Activated naive CD8-positive, alpha-beta T cell treated with anti-CD3 and anti-CD28 coated beads for 36 hours (primary cell): ENCODE results near the gene MST1R. TPM values are rescaled to one million over a fixed set of nuclear protein-coding genes. Genes with fewer than 3 reads are reported as not detected.
A peak's percentile ranks its signal among the peaks of the same experiment; 100 is the strongest.
"Not testable (repeated sequence)": the region's sequence is repeated elsewhere in the genome, so short reads cannot be mapped to it uniquely, and the experiment has no call there.

Experiments
- DNase-seq: peaks from one replicate; pipeline ENCODE4 v3.0.0; 2021
- H3K27ac Mint-ChIP-seq: one replicate; pipeline ENCODE4 v1.8.0; 2022; ENCODE audit warnings: mild to moderate bottlenecking, moderate library complexity, mixed read lengths
- H3K27me3 Mint-ChIP-seq: one replicate; pipeline ENCODE4 v1.8.0; 2022; ENCODE audit warnings: mild to moderate bottlenecking, mixed read lengths
- H3K36me3 Mint-ChIP-seq: one replicate; pipeline ENCODE4 v1.8.0; 2021; ENCODE audit warnings: mild to moderate bottlenecking, mixed read lengths
- H3K4me1 Mint-ChIP-seq: one replicate; pipeline ENCODE4 v1.8.0; 2021; ENCODE audit warnings: mixed read lengths
- H3K4me3 Mint-ChIP-seq: one replicate; pipeline ENCODE4 v1.8.0; 2022; ENCODE audit warnings: mild to moderate bottlenecking, moderate library complexity, mixed read lengths
- H3K9me3 Mint-ChIP-seq: one replicate; pipeline ENCODE4 v1.8.0; 2022; ENCODE audit warnings: mixed read lengths
- total RNA-seq, 2 experiments: library from RNA; stranded (reverse); gene quantifications; one replicate each; pipeline ENCODE4 v1.2.3, GENCODE V29; 2021

Gene MST1R
- under 1 TPM; 0.74 to 0.76 TPM for total RNA-seq

DNA sequence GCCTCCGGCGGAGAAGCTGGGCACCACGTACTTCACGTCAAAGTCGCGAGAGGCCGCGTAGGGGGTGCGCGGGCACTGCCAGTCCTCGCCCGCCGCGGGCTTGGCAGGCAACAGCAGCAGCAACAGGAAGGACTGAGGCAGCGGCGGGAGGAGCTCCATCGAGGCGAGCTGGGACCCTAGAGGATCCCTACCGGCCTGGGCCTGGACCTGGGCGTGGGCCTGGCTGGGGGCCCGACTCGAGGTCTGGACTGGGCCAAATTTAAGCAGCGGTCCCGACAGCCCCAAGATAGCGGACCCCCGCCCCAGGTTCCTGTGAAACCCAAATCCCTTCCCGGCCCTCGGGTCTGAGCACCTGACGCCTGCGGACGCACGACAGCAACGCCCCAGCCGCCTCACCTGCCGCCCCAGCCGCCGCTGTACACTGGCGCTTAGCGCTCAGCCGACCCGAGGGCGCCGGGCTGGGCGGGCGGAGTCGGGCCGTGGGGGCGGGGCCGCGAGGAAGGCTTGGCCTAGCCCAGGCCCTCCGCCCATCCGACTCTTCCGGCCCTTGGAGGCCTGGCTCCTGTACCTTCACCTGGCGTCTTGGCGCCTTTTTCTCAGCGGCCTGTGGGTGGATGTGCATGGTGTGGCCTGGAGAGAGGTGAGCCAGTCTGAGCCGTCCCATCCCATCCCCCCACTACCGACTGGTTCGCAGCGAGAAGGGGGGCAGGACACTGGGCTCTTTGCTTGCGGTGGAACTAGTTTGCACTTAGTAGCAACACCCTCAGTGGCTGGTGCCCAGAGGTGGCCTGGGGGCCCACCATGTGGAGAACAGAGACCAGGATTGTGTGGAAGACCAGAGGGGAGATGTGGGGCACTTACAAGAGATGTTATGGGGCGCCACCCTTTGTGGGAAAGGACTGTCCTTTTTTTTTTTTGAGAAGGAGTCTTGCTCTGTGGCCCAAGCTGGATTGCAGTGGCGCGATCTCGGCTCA is at the start of gene MST1R:
Gene MST1R, minus strand, starts transcription at position 423 of the 974 bp plus-strand sequence. Its CDS starts 264 bp downstream, at position 159.
- no peaks in the 10 kb centered on the region for H3K9me3 Mint-ChIP-seq
- H3K4me3 Mint-ChIP-seq, result peak within 1 kb of the TSS; percentile 89
- H3K36me3 Mint-ChIP-seq, result peaks cover 2% of the 10 kb centered on the region
- peak within 1 kb of the TSS; percentile 90 for H3K27ac Mint-ChIP-seq
- peak; percentile 94 for DNase-seq
- H3K27me3 Mint-ChIP-seq, result no peaks in the 10 kb centered on the region
- H3K4me1 Mint-ChIP-seq, result peaks cover 17% of the 10 kb centered on the region

DNA sequence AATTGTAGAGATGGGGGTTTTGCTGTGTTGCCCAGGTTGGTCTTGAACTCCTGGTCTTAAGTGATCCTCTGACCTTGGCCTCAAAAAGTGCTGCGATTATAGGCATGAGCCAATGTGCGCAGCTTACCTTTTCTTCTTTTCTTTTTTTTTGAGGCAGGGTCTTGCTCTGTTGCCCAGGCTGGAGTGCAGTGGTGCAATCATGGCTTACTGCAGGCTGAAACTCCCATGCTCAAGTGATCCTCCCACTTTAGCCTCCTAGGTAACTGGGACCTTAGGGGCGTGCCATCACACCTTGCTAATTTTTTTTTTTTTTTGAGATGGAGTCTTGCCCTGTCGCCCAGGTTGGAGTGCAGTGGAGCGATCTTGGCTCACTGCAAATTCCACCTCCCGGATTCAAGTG is 49.3 kb upstream of the MST1R start:
- Mint-ChIP-seq H3K27ac (no peak overlapping the region), H3K27me3 (no peaks in the 10 kb centered on the region), H3K36me3 (peaks cover 4% of the 10 kb centered on the region), H3K4me1 (peaks cover 22% of the 10 kb centered on the region), H3K4me3 (no peak overlapping the region), H3K9me3 (no peaks in the 10 kb centered on the region)
- DNase-seq, result no peak

DNA sequence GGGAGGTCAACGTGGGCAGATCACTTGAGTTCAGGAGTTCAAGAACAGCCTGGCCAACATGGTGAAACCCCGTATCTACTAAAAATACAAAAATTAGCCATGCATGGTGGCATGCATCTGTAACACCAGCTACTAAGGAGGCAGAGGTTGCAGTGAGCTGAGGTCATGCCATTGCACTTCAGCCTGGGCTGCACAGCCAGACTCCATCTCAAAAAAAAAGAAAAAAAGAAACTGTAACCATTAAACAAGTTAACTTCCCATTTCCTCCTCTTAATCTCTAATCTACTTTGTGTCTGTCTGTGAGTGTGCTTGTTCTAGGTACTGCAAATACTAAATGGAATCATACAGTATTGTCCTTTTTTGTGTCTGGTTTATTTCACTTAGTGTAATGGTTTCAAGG is 39.0 kb upstream of the MST1R start:
- no peak for DNase-seq
- Mint-ChIP-seq H3K4me1 (peaks cover 15% of the 10 kb centered on the region), H3K9me3 (peaks cover 3% of the 10 kb centered on the region), H3K4me3 (no peak overlapping the region), H3K27ac (no peak overlapping the region), H3K36me3 (peaks cover 35% of the 10 kb centered on the region), H3K27me3 (no peaks in the 10 kb centered on the region)

DNA sequence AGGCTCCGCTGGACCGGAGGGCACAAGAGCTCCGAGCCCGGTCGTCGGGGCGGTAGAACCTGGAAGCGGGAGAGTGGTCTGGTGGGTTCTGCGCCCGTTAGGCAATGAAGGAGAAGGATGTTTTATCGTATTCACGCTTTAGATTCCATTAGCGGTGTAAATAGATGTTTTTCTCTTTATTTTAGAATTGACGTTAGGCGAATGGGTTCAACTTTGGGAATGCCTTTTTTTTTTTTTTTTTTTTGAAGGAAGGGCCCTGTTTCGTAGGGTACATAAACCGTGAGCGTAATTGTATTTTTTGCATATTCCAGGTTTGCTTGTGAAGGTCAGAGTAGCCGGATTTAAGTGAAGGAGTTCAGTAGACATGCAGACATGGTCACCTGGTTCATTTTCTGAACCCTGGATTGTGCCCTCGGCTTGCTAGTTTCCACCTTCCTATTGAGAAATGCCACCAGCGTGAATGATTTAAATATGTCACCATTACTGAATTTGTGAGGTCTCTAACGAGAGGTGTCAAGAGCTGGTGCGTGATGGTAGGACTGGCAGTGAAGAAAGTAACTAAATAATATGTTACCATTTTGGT is 37.1 kb upstream of the MST1R start:
- Mint-ChIP-seq H3K9me3 (peaks cover 3% of the 10 kb centered on the region), H3K27ac (peak overlapping the region; percentile 95), H3K27me3 (no peaks in the 10 kb centered on the region), H3K4me1 (peaks cover 8% of the 10 kb centered on the region), H3K4me3 (peak overlapping the region; percentile 95), H3K36me3 (peaks cover 26% of the 10 kb centered on the region)
- DNase-seq, result no peak

DNA sequence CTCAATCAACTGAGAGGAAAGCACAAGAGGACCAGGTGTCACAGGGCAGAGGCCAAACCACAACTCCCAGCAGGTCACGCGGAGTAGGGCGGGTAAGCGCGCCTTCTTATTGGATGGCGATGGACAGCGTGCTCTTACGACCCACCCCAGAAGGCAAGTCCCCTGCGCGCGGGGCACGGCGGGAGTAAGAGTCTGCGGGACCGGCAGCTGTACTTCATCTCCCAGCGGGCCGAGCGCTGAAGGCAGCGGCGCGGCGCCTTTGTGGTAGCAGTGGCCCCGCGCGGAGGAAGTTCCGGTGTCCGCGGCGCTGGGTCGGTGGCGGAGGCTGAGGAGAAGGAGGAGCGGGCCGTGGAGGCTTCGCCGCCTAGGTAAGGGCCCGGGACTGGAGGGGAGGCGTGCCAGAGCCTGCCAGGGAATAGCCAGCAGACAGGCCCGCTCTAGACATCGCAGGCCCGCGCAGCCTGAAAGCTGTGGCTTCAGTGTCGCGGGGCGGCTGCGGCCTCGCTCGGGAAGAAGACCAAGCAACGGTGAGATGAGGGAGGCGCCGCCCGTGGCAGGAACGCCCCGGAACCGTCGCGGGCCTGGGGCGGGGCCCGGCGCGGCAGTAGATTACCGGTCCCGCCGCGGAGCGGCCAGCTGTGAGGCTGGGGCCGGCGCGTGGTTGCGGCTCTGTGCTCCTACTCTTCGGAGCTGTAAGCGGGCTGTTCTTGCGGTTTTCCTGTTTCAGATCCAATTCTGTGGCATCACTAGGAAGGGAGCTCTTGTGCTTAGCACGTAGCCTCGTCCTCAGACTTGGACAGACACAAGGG is 36.4 kb upstream of the MST1R start, which contains the start of gene RBM6:
Gene RBM6, plus strand, starts transcription at position 293 of the 809 bp plus-strand sequence. CDS start 22,492 bp downstream, outside the sequence.
- Mint-ChIP-seq H3K4me3 (peak within 1 kb of the TSS; percentile 95), H3K4me1 (peaks cover 8% of the 10 kb centered on the region), H3K27me3 (no peaks in the 10 kb centered on the region), H3K36me3 (peaks cover 21% of the 10 kb centered on the region), H3K9me3 (peaks cover 3% of the 10 kb centered on the region), H3K27ac (peak within 1 kb of the TSS; percentile 95)
- DNase-seq, result peak; percentile 96

DNA sequence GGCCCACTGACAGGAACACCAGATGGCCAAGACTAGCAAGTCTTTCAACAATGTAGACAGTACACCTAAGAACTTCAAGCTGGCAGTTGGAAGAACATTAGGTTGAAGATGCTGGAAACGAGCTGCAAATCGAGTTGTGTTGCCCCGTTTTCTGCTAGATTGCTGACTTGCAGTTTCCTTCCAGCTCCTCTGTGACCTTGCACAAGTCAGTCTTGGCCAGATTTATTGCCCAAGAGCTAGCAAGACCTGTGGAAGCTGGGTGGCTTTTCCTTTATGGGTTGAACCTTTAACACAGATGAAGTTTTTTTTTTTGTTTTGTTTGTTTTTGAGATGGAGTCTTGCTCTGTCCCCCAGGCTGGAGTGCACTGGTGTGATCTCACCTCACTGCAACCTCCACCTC is 33.4 kb upstream of the MST1R start:
- Mint-ChIP-seq H3K4me3 (no peak overlapping the region), H3K36me3 (peaks cover 6% of the 10 kb centered on the region), H3K4me1 (peaks cover 7% of the 10 kb centered on the region), H3K27me3 (no peaks in the 10 kb centered on the region), H3K27ac (no peak overlapping the region), H3K9me3 (peaks cover 1% of the 10 kb centered on the region)
- no peak for DNase-seq

DNA sequence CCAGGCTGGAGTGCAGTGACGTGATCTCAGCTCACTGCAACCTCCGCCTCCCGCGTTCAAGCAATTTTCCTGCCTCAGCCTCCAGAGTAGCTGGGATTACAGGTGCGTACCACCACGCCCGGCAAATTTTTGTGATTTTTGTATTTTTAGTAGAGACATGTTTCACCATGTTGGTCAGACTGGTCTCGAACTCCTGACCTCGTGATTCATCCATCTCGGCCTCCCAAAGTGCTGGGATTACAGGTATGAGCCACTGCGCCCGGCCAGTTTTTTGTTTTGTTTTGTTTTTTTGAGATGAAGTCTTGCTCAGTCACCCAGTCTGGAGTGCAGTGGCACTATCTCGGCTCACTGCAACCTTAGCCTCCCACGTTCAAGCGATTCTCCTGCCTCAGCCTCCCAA is 28.6 kb upstream of the MST1R start:
- H3K4me1 Mint-ChIP-seq, result peaks cover 27% of the 10 kb centered on the region
- H3K36me3 Mint-ChIP-seq, H3K4me3 Mint-ChIP-seq, H3K9me3 Mint-ChIP-seq, H3K27me3 Mint-ChIP-seq, H3K27ac Mint-ChIP-seq, DNase-seq: not testable (repeated sequence)

DNA sequence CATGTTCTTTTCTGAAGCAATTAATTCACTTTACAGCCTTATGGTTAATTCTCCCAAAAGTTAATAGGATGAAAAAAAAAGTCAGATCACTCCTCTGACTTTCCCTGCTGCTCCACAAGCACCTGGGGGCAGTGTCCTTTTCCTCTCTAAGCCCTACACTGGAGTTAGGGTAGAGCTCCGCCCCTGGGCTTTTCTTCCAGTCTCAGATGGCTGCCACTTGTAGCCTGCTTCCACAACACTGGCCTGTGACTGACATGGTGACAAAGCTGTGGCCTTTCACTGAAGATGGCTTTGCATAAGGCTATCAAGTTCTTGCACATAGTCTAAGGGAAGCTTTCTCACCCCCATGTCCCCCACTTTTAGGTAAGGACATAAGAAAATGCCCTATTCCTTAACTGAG is 27.2 kb upstream of the MST1R start:
- Mint-ChIP-seq H3K9me3 (no peaks in the 10 kb centered on the region), H3K27ac (no peak overlapping the region), H3K4me3 (no peak overlapping the region), H3K36me3 (no peaks in the 10 kb centered on the region), H3K4me1 (peaks cover 28% of the 10 kb centered on the region), H3K27me3 (no peaks in the 10 kb centered on the region)
- DNase-seq, result no peak

DNA sequence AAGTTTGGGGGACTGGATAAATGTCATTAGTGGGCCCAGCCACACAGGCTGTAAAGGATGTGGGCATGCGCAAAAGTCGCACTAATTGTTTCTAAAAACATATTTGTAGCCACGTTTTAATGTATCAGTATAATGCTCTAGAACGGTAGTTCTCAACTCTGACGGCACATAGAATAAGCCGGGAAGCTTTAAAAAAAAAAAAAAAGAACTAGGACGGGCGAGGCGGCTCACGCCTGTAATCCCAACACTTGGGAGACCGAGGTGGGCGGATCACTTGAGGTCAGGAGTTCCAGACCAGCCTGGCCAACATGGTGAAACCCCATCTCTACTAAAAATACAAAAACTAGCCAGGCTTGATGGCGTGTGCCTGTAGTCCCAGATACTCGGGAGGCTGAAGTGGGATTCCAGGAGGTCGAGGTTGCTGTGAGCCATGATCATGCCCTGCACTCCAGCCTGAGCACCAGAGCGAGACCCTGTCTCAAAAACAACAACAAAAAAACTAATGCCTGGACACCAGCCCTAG is 26.6 kb upstream of the MST1R start:
- no peaks in the 10 kb centered on the region for H3K9me3 Mint-ChIP-seq
- H3K4me1 Mint-ChIP-seq, result peaks cover 31% of the 10 kb centered on the region
- H3K4me3 Mint-ChIP-seq, result peak overlapping the region; percentile 89
- no peaks in the 10 kb centered on the region for H3K27me3 Mint-ChIP-seq
- no peak for DNase-seq
- no peaks in the 10 kb centered on the region for H3K36me3 Mint-ChIP-seq
- H3K27ac Mint-ChIP-seq, result peak overlapping the region; percentile 92

DNA sequence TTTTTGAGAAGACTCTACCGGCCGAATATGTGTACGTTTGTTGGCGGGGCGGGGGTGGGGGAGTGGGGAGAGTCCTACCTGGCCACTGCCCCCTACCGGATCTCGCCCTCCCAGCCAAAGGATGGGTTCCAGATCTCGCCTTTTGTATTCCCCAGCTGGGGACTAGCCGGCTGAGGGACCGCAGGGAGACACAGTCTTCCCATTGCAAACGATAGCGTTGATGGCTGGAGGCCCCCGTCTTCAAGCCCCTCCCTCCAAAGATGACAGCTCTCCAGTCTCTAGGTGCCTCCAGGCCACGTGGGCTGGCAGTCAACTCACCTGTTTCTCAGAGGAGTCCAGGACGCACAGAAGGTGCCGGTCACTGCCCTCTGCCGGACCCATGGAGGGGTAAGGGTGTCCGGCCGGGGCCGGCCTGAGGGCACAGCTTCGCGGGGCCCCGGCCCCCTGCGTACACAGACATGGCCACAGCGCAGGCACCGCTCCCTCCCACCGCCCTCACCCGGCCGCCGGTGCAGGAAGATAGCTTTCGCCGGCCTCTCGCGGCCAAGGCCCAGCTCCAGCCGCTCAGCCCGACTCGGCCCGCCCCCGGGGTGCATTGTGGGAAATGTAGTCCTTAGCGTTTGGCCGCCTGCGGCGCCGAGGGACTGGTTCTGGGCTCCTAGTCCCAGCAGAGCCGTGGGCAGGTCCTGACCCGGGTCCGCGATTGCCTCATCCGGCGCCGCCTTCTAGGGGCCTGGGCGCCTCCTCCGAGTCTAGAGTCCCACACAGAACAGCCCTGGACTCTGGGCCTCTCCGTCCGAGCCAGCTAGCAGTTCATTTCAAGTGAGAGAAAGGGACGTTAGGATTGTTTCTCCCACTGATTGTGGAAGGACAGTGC is 25.9 kb upstream of the MST1R start, which contains the start of gene MON1A:
Gene MON1A, minus strand, starts transcription at position 521 of the 877 bp plus-strand sequence. CDS start 16,465 bp downstream, outside the sequence.
- no peaks in the 10 kb centered on the region for H3K36me3 Mint-ChIP-seq
- peak within 1 kb of the TSS; percentile 89 for H3K4me3 Mint-ChIP-seq
- no peaks in the 10 kb centered on the region for H3K27me3 Mint-ChIP-seq
- peak; percentile 92 for DNase-seq
- peak within 1 kb of the TSS; percentile 92 for H3K27ac Mint-ChIP-seq
- peaks cover 31% of the 10 kb centered on the region for H3K4me1 Mint-ChIP-seq
- no peaks in the 10 kb centered on the region for H3K9me3 Mint-ChIP-seq

DNA sequence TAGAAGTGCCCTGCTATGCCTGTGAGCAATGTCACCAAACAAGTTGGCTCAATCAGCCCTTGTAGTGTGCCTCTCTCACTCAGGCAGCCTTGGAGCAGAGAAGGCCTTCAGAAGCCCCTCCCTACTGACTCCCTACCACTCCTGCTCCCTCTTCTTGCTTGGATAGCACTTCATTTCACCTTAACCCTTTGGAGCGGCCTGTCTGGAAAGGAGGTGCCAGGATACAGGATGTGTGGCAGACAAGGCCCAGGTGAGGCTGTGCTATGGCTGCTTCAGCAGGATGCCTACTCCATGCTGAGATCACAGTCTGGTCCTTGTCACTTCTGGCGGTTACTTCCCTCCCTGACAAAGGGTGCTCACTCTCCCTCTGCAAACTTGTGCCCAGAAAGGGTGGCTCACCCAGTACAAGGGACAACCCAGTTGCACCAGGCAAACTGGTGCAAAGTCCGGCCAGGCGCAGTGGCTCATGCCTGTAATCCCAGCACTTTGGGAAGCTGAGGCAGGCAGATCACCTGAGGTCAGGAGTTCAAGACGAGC is 24.9 kb upstream of the MST1R start:
- H3K27ac Mint-ChIP-seq, result peak overlapping the region; percentile 73
- no peak for DNase-seq
- H3K4me3 Mint-ChIP-seq, result peak overlapping the region; percentile 89
- no peaks in the 10 kb centered on the region for H3K9me3 Mint-ChIP-seq
- H3K4me1 Mint-ChIP-seq, result peaks cover 31% of the 10 kb centered on the region
- H3K36me3 Mint-ChIP-seq, result peaks cover 1% of the 10 kb centered on the region
- H3K27me3 Mint-ChIP-seq, result no peaks in the 10 kb centered on the region

DNA sequence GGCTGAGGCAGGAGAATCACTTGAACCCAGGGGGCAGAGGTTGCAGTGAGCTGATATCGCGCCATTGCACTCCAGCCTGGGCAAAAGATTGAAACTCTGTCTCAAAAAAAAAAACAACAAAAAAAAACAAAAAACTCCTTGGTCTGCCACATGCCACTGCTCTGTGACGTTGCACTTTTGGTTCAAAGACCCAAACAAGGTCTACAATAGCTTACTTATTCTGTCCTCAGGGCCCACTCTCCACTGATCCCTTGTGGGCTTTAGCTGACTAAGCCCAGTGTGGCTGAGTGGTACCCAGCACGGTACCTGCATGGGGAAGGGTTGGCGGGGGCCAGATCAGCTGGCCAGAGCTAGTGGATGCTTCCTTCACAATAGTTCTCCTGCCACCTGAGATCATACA is 24.1 kb upstream of the MST1R start:
- H3K27me3 Mint-ChIP-seq, result no peaks in the 10 kb centered on the region
- no peak for DNase-seq
- no peak overlapping the region for H3K4me3 Mint-ChIP-seq
- peaks cover 31% of the 10 kb centered on the region for H3K4me1 Mint-ChIP-seq
- no peaks in the 10 kb centered on the region for H3K9me3 Mint-ChIP-seq
- H3K27ac Mint-ChIP-seq, result no peak overlapping the region
- H3K36me3 Mint-ChIP-seq, result peaks cover 1% of the 10 kb centered on the region

DNA sequence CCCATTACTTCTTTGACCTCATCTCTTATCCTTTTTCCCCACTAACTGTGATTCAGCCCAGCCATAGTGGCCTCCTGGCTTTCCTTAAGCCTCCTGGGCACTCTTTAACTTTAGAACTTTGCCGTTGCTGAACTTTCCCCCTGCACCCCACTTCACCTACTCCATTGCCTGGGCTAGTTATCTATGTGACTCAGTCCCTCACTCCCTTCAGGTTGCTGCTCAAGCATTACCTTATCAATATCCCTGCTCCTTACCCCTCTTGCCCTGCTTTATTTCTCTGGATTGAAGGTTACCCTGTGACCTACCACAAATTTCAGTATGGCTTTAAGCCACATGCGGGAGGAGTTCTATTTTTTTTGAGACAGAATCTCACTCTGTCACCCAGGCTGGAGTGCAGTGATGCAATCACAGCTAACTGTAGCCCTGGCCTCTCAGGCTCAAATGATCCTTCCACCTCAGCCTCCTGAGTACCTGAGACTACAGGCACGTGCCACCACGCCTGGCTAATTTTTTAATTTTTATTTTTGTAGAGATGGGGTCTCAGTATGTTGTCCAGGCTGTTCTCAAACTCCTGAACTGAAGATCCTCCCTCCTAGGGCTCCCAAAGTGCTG is 22.6 kb upstream of the MST1R start:
- H3K27me3 Mint-ChIP-seq, result no peaks in the 10 kb centered on the region
- H3K4me3 Mint-ChIP-seq, result no peak overlapping the region
- no peak overlapping the region for H3K27ac Mint-ChIP-seq
- H3K36me3 Mint-ChIP-seq, result peaks cover 1% of the 10 kb centered on the region
- H3K4me1 Mint-ChIP-seq, result peaks cover 31% of the 10 kb centered on the region
- no peak for DNase-seq
- no peaks in the 10 kb centered on the region for H3K9me3 Mint-ChIP-seq
